T-cell (primary cell): ENCODE data around the gene PRSS1. TPM values are rescaled to one million over a fixed set of nuclear protein-coding genes. Genes with fewer than 3 reads are reported as not detected.
"Not testable (repeated sequence)": the region's sequence is repeated elsewhere in the genome, so short reads cannot be mapped to it uniquely, and the experiment has no call there.

Experiments used
- ATAC-seq, 4 experiments: fragments of 200-7000 bp in 3 of 4; fragments of 150-1000 bp in 1 of 4; cut with Tn5 transposase; replicated peaks in 1 of 4; 1 replicate in 3 of 4; 2 replicates in 1 of 4; pipeline ENCODE4 v1.10.0; 2021; ENCODE audit warnings: moderate library complexity in 3 of 4, mild to moderate bottlenecking in 2 of 4, moderate number of reproducible peaks in 1 of 4
- CTCF ChIA-PET, 2 donors: fragments of 300-600 bp; sonication (Branson Sonifier 250); formaldehyde crosslinking; loops; one replicate each; lab custom pipeline; 2022; ENCODE audit warnings: antibody characterized with exemption in 2 of 2; lab: Charles Lee
- POLR2A ChIA-PET, 2 donors: fragments of 300-600 bp; sonication (Branson Sonifier 250); formaldehyde crosslinking; loops; one replicate each; lab custom pipeline; 2022; ENCODE audit warnings: antibody characterized with exemption in 2 of 2; lab: Charles Lee
- DNase-seq, 35 experiments: peaks; one replicate each; pipeline versions ENCODE4 v3.0.0 to v3.0.0-alpha.2; 2013 to 2023
- H3K27ac ChIP-seq: one replicate; pipeline ENCODE4 v1.5.1; 2013; ENCODE audit warnings: low read length
- H3K27me3 ChIP-seq, 2 experiments: replicated peaks in 1 of 2; 1 replicate in 1 of 2; 2 replicates in 1 of 2; pipeline versions ENCODE4 v1.6.1 to v1.7.0; 2013; ENCODE audit warnings: low read length in 1 of 2, mixed read lengths in 1 of 2; ENCODE audit not compliant: control insufficient read depth in 2 of 2, insufficient read depth in 2 of 2; ENCODE audit errors: extremely low read depth in 1 of 2
- H3K36me3 ChIP-seq, 2 donors: 1 replicate in 1 of 2; 2 replicates in 1 of 2; pipeline versions ENCODE4 v1.6.1 to v1.7.0; 2013; ENCODE audit warnings: low read length in 1 of 2; ENCODE audit not compliant: control insufficient read depth in 2 of 2, insufficient read depth in 1 of 2; ENCODE audit errors: extremely low read depth in 1 of 2
- H3K4me1 ChIP-seq, 2 experiments: 1 replicate in 1 of 2; 2 replicates in 1 of 2; pipeline versions ENCODE4 v1.6.1 to v1.7.0; 2013; ENCODE audit warnings: low read length in 2 of 2, mixed read lengths in 1 of 2; ENCODE audit not compliant: insufficient read depth in 2 of 2, control insufficient read depth in 1 of 2; ENCODE audit errors: extremely low read depth in 1 of 2
- H3K4me3 ChIP-seq, 2 donors: 1 replicate in 1 of 2; 2 replicates in 1 of 2; pipeline versions ENCODE4 v1.5.1 to v1.7.0; 2013; ENCODE audit warnings: mild to moderate bottlenecking in 2 of 2, low read length in 1 of 2, moderate library complexity in 1 of 2; ENCODE audit not compliant: control insufficient read depth in 1 of 2; ENCODE audit errors: extremely low read depth in 1 of 2
- H3K9me3 ChIP-seq: 2 replicates; pipeline ENCODE4 v1.7.0; 2013
- H3K27ac Mint-ChIP-seq, 2 donors: one replicate each; pipeline ENCODE4 v1.8.0; 2020 to 2021; ENCODE audit warnings: mild to moderate bottlenecking in 2 of 2, mixed read lengths in 2 of 2
- H3K27me3 Mint-ChIP-seq, 2 donors: one replicate each; pipeline ENCODE4 v1.8.0; 2021 to 2022; ENCODE audit warnings: mixed read lengths in 2 of 2
- H3K36me3 Mint-ChIP-seq: one replicate; pipeline ENCODE4 v1.8.0; 2021; ENCODE audit warnings: mixed read lengths
- H3K4me1 Mint-ChIP-seq, 3 donors: one replicate each; pipeline ENCODE4 v1.8.0; 2020 to 2022; ENCODE audit warnings: mixed read lengths in 3 of 3, mild to moderate bottlenecking in 1 of 3
- H3K4me3 Mint-ChIP-seq, 3 donors: one replicate each; pipeline ENCODE4 v1.8.0; 2020 to 2022; ENCODE audit warnings: mild to moderate bottlenecking in 3 of 3, mixed read lengths in 3 of 3, moderate library complexity in 3 of 3
- H3K9me3 Mint-ChIP-seq, 3 donors: one replicate each; pipeline ENCODE4 v1.8.0; 2020 to 2022; ENCODE audit warnings: mixed read lengths in 3 of 3
- WGBS: methylation state at CpG from one replicate; pipeline ENCODE4 v1.1.5; 2013; ENCODE audit warnings: missing lambda C conversion rate; ENCODE audit not compliant: insufficient coverage; 5-methylcytosine and 5-hydroxymethylcytosine counted together
- total RNA-seq, 35 experiments: library from RNA in 6 of 35; stranded (reverse) in 6 of 35; fragments of 120-200 nt in 1 of 35; gene quantifications; one replicate each; pipeline versions ENCODE4 v1.2.1 to v1.2.4 and lab custom pipeline; 2013 to 2026

PRSS1 gene
- total RNA-seq (10 to 100 TPM in 3 of 5 donors, not detected in 2; 16.0 to 23.7 (median 20.8) TPM), total RNA-seq (lab: John Stamatoyannopoulos, UW) (0 to 0.25 (median 0) reads per million in 29 experiments)
- not detected for total RNA-seq (2013)

DNA sequence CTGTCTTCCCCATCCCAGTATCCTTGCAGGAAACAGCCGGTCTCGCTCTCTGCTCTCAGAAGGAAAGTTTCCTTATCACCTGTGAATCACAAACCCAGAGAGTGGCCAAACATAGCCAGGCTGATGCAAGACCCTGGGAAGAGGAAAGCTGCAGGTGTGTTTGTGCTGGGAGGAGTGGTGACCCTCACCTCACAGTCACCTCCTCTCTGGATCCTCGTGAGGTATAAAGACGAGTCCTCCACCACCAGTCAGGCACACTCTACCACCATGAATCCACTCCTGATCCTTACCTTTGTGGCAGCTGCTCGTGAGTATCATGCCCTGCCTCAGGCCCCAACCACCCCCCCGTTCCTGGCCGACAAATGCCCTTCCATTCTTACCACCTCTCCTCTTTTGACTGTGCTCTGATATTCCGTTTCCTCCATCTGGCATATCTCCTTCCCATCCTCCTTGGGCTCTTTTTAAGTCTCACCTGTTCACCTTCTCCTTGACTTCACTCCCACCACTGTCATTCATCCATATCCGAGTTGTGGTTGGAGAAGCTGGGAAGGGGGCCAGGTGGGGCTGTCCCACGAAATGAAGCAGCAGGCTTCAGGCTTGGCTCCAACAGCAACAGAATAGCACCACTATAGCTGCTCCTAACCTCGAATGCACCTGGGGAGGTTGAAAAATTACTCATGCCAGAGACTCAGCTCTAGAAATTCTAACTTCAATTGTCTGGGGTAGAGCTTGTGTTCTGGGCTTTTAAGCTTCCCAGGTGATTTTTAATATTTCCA lies at the start of gene PRSS1:
PRSS1 (plus strand) TSS at position 255 of the 776 bp plus-strand sequence; CDS start at position 268, 13 bp downstream.
- Histone ChIP-seq H3K27me3 (no peaks in the 10 kb centered on the region), H3K4me3 (no peak within 1 kb of the TSS), H3K9me3 (no peaks in the 10 kb centered on the region), H3K36me3 (no peaks in the 10 kb centered on the region), H3K4me1 (no peaks in the 10 kb centered on the region), H3K27ac (no peak within 1 kb of the TSS)
- DNase-seq, result no peak
- Mint-ChIP-seq H3K27ac (no peak within 1 kb of the TSS), H3K36me3 (no peaks in the 10 kb centered on the region), H3K4me3 (no peak within 1 kb of the TSS), H3K4me1 (no peaks in the 10 kb centered on the region), H3K9me3 (no peaks in the 10 kb centered on the region), H3K27me3 (peaks cover 0 to 1% of the 10 kb centered on the region in 2 donors)
- POLR2A ChIA-PET, result no interaction called here
- ATAC-seq, result no peak
- CTCF ChIA-PET, result no interaction called here
- 75% methylated on average over 1 of the region's 11 CpGs for WGBS

DNA sequence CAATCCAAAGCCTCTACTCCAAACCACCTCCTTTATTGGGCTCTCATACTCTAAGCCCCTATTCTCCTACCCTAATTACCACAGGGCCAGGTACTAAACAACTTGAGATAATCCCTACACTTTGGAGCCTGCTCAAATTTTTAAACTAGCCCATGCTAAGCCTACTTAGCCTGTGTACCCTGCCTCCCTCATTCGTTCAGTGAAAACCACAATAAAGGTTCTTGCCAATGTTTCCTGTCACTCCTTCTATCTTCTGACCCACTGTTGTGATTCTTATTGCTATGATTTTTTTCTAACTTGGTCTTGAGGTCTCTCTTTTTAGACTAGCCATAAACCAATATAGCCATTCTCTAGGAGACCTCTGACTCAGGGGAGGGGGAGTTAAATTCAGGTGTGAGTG lies 48.3 kb upstream of the PRSS1 start:
- H3K9me3 Mint-ChIP-seq, H3K27me3 Mint-ChIP-seq, H3K9me3 ChIP-seq, H3K4me3 ChIP-seq, H3K27me3 ChIP-seq, H3K36me3 ChIP-seq, DNase-seq: not testable (repeated sequence)
- H3K4me3 Mint-ChIP-seq, result peak overlapping the region in 1 of 3 donors; percentile 34
- peaks cover 23 to 50% (median 28%) of the 10 kb centered on the region in 3 donors for H3K4me1 Mint-ChIP-seq
- ChIA-PET CTCF (interaction anchor here in 1 of 2 donors (0.6 kb wide), 1 partner anchor 20 kb away, joined by 8 read pairs; no protein-coding TSS in a partner anchor), POLR2A (interaction anchor here in 1 of 2 donors (0.7 kb wide), 1 partner anchor 139 kb away, joined by 3 read pairs; no protein-coding TSS in a partner anchor)
- peak in 3 of 4 experiments; percentile 24 to 71 (median 56) for ATAC-seq
- peaks cover 4 to 10% of the 10 kb centered on the region in 2 experiments for H3K4me1 ChIP-seq
- peak overlapping the region; percentile 29 for H3K27ac ChIP-seq
- WGBS, result no CpG with 5 or more reads among the region's 1 CpG
- peak overlapping the region; percentile 91 to 94 for H3K27ac Mint-ChIP-seq
- peaks cover 12% of the 10 kb centered on the region for H3K36me3 Mint-ChIP-seq

DNA sequence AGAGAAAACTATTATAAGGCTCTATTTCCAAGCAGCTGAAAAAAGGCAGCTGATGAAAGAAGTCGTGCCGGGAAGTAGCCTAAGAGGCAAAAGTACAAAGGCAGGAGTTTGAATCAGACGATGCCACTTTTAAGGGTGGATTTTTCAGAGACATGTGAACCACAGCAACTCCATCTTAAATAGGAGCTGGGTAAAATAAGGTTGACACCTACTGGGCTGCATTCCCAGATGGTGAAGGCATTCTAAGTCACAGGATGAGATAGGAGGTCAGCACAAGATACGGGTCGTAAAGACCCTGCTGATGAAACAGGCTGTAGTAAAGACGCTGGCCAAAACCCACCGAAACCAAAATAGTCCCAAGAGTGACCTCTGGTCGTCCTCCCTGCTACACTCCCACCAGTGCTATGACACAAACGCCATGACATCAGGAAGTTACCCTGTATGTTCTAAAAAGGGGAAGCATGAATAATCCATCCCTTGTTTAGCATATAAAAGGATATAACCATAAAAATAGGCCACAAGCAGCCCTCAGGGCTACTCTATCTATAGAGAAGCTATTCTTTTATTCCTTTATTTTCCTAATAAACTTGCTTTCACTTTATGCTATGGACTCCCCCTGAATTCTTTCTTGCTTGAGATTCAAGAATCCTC lies 45.5 kb upstream of the PRSS1 start:
- Histone ChIP-seq H3K9me3 (no peaks in the 10 kb centered on the region), H3K36me3 (no peaks in the 10 kb centered on the region), H3K27me3 (no peaks in the 10 kb centered on the region), H3K4me1 (peaks cover 4 to 10% of the 10 kb centered on the region in 2 experiments), H3K27ac (no peak overlapping the region), H3K4me3 (no peak overlapping the region)
- no peak for DNase-seq
- Mint-ChIP-seq H3K9me3 (no peaks in the 10 kb centered on the region), H3K36me3 (peaks cover under 1% of the 10 kb centered on the region), H3K27me3 (no peaks in the 10 kb centered on the region), H3K27ac (no peak overlapping the region), H3K4me1 (peaks cover 23 to 47% (median 26%) of the 10 kb centered on the region in 3 donors), H3K4me3 (no peak overlapping the region)
- POLR2A ChIA-PET, result no interaction called here
- ATAC-seq, result no peak
- no CpG with 5 or more reads among the region's 9 CpGs for WGBS
- CTCF ChIA-PET, result no interaction called here

DNA sequence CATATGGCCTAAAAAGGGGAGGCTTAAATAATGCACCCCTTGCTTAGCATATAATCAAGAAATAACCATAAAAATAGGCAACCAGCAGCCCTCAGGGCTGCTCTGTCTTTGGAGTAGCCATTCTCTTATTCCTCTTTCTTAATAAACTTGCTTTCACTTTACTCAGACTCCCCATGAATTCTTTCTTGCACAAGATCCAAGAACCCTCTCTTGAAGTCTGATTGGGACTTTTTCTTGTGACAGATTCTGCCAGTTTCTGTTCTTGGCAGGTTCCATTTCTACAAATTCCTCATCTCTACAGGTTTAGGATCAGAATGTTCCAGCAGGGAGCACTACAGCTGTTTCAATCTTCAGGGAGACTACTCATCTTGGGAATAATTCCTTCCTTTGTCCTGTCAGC lies 40.5 kb upstream of the PRSS1 start:
- H3K9me3 Mint-ChIP-seq, H3K36me3 Mint-ChIP-seq, H3K36me3 ChIP-seq, DNase-seq, H3K4me3 ChIP-seq, CTCF ChIA-PET, H3K27me3 Mint-ChIP-seq, H3K27me3 ChIP-seq, H3K4me3 Mint-ChIP-seq, H3K9me3 ChIP-seq, ATAC-seq, POLR2A ChIA-PET: not testable (repeated sequence)
- peak overlapping the region; percentile 35 to 67 for H3K27ac Mint-ChIP-seq
- Histone ChIP-seq H3K27ac (peak overlapping the region; percentile 18), H3K4me1 (peaks cover 17 to 19% of the 10 kb centered on the region in 2 experiments)
- H3K4me1 Mint-ChIP-seq, result peaks cover 33 to 53% (median 39%) of the 10 kb centered on the region in 3 donors

- no CpG with 5 or more reads among the region's 6 CpGs for WGBS
- Histone ChIP-seq H3K27ac (peak overlapping the region; percentile 2), H3K9me3 (no peaks in the 10 kb centered on the region), H3K4me1 (peaks cover 27% of the 10 kb centered on the region in 2 experiments), H3K36me3 (no peaks in the 10 kb centered on the region), H3K4me3 (no peak overlapping the region), H3K27me3 (no peaks in the 10 kb centered on the region)
- Mint-ChIP-seq H3K4me1 (peaks cover 39 to 64% (median 49%) of the 10 kb centered on the region in 3 donors), H3K27ac (peak overlapping the region; percentile 23 to 35), H3K36me3 (no peaks in the 10 kb centered on the region), H3K9me3 (no peaks in the 10 kb centered on the region), H3K4me3 (no peak overlapping the region), H3K27me3 (no peaks in the 10 kb centered on the region)
- no peak for ATAC-seq
- DNase-seq, result peak in 1 of 35 experiments; percentile 35
- CTCF ChIA-PET, result no interaction called here
- POLR2A ChIA-PET, result no interaction called here
Measured at GRCh38 chr7:142709921-142710320, 39.4 kb upstream of the PRSS1 start.

DNA sequence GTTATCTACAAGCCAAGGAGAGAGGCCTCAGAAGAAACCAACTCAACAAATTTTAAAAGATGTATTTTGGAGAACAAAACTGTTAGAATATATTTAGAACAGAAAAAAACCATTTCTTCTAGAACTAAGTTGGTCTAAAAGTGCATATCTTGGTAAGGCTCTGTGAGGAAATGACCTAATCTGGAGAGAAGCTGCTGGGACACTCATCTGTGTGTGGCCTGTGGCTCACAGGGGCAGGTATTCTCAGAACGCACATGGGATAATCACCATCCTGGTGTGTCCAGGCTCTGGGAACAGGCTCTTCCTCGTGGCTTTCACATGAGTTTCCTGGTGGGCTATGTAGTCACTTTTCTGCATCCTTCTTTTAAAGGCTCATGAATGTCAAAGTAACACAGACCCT lies 38.1 kb upstream of the PRSS1 start:
- Mint-ChIP-seq H3K36me3 (no peaks in the 10 kb centered on the region), H3K4me1 (peaks cover 41 to 76% (median 62%) of the 10 kb centered on the region in 3 donors), H3K27me3 (no peaks in the 10 kb centered on the region), H3K4me3 (peak overlapping the region in 1 of 3 donors; percentile 88), H3K27ac (peak overlapping the region; percentile 84 to 93), H3K9me3 (no peaks in the 10 kb centered on the region)
- CTCF ChIA-PET, result interaction anchor here in 1 of 2 donors (0.6 to 4.8 kb wide), 2 partner anchors 73 to 100 kb away, joined by 5 to 67 read pairs; no protein-coding TSS in a partner anchor
- no peak for DNase-seq
- Histone ChIP-seq H3K36me3 (no peaks in the 10 kb centered on the region), H3K27me3 (no peaks in the 10 kb centered on the region), H3K27ac (peak overlapping the region; percentile 54), H3K4me1 (peaks cover 29 to 38% of the 10 kb centered on the region in 2 experiments), H3K9me3 (no peaks in the 10 kb centered on the region), H3K4me3 (no peak overlapping the region)
- 0% methylated on average over 1 of the region's 2 CpGs for WGBS
- no peak for ATAC-seq
- POLR2A ChIA-PET, result interaction anchor here in 1 of 2 donors (1.1 kb wide), 1 partner anchor 99 kb away, joined by 3 read pairs; no protein-coding TSS in a partner anchor
